Measurements from ENCODE around the gene RELN.

RELN gene

GRCh38 chr7:103921692-103922091, 67.8 kb downstream of the RELN start:
- no peak for ATAC-seq
- TF ChIP-seq OSR1 (CRISPR knock-in tag; IDR thresholded peaks at IDR 0.05): no peak
- TF ChIP-seq RARB (CRISPR knock-in tag; IDR thresholded peaks at IDR 0.05): no peak
- TF ChIP-seq TOX (CRISPR knock-in tag; IDR thresholded peaks at IDR 0.05; ENCODE audit: borderline replicate concordance): no peak
- no peak for TF ChIP-seq CSRNP3 (CRISPR knock-in tag; IDR thresholded peaks at IDR 0.05)
- no peak for TF ChIP-seq PPARA (CRISPR knock-in tag; IDR thresholded peaks at IDR 0.05; ENCODE audit: borderline replicate concordance)
- no peak for TF ChIP-seq ARNTL (CRISPR knock-in tag; IDR thresholded peaks at IDR 0.05; ENCODE audit: borderline replicate concordance, low read depth)
- no peak for TF ChIP-seq ZC3H10 (CRISPR knock-in tag; IDR thresholded peaks at IDR 0.05)
- TF ChIP-seq, protein P1, sequence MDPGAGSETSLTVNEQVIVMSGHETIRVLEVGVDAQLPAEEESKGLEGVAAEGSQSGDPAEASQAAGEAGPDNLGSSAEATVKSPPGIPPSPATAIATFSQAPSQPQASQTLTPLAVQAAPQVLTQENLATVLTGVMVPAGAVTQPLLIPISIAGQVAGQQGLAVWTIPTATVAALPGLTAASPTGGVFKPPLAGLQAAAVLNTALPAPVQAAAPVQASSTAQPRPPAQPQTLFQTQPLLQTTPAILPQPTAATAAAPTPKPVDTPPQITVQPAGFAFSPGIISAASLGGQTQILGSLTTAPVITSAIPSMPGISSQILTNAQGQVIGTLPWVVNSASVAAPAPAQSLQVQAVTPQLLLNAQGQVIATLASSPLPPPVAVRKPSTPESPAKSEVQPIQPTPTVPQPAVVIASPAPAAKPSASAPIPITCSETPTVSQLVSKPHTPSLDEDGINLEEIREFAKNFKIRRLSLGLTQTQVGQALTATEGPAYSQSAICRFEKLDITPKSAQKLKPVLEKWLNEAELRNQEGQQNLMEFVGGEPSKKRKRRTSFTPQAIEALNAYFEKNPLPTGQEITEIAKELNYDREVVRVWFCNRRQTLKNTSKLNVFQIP (CRISPR knock-in tag; IDR thresholded peaks at IDR 0.05; ENCODE audit: borderline replicate concordance, low read depth): no peak
- no peak for TF ChIP-seq TCF4 (CRISPR knock-in tag; IDR thresholded peaks at IDR 0.05; ENCODE audit: borderline replicate concordance)
- TF ChIP-seq, protein P2, sequence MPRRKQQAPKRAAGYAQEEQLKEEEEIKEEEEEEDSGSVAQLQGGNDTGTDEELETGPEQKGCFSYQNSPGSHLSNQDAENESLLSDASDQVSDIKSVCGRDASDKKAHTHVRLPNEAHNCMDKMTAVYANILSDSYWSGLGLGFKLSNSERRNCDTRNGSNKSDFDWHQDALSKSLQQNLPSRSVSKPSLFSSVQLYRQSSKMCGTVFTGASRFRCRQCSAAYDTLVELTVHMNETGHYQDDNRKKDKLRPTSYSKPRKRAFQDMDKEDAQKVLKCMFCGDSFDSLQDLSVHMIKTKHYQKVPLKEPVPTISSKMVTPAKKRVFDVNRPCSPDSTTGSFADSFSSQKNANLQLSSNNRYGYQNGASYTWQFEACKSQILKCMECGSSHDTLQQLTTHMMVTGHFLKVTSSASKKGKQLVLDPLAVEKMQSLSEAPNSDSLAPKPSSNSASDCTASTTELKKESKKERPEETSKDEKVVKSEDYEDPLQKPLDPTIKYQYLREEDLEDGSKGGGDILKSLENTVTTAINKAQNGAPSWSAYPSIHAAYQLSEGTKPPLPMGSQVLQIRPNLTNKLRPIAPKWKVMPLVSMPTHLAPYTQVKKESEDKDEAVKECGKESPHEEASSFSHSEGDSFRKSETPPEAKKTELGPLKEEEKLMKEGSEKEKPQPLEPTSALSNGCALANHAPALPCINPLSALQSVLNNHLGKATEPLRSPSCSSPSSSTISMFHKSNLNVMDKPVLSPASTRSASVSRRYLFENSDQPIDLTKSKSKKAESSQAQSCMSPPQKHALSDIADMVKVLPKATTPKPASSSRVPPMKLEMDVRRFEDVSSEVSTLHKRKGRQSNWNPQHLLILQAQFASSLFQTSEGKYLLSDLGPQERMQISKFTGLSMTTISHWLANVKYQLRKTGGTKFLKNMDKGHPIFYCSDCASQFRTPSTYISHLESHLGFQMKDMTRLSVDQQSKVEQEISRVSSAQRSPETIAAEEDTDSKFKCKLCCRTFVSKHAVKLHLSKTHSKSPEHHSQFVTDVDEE (CRISPR knock-in tag; IDR thresholded peaks at IDR 0.05): no peak
- TF ChIP-seq ZFP3 (CRISPR knock-in tag; IDR thresholded peaks at IDR 0.05): no peak
- no peak for TF ChIP-seq BACH2 (CRISPR knock-in tag; IDR thresholded peaks at IDR 0.05; ENCODE audit: borderline replicate concordance)
- TF ChIP-seq ISL1 (CRISPR knock-in tag; IDR thresholded peaks at IDR 0.05): no peak
- TF ChIP-seq ZFP30 (CRISPR knock-in tag; IDR thresholded peaks at IDR 0.05): no peak

DNA sequence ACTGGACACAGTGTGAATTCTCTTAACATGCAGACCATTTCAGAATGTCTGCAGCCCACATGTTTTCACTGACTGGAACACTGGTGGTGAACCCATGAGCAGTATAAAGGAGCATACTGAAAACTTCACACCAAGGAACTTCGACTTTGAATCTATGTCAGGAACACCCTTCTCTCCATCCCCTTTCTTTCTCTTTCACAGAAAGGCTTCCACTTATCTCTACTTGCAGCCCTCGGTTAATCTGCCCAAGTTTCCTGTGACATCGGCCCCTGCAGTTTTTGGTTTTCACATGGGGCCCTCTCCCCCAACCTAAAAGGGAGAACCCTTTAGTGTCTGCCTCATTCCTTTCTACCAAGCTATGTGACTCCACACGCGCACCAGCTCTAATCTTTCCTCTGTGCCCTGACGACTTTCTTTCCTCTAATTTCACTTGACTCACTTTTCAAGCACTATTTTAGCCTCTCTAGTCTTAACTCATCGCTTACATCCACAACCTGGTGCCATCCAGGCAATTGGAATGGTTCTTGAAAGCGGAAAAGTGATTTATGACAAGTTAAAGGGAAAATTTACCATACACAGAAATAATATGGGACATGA, 70.1 kb downstream of the RELN start:
- TF ChIP-seq ESRRG (CRISPR knock-in tag; IDR thresholded peaks at IDR 0.05): no peak
- ATAC-seq: no peak

DNA sequence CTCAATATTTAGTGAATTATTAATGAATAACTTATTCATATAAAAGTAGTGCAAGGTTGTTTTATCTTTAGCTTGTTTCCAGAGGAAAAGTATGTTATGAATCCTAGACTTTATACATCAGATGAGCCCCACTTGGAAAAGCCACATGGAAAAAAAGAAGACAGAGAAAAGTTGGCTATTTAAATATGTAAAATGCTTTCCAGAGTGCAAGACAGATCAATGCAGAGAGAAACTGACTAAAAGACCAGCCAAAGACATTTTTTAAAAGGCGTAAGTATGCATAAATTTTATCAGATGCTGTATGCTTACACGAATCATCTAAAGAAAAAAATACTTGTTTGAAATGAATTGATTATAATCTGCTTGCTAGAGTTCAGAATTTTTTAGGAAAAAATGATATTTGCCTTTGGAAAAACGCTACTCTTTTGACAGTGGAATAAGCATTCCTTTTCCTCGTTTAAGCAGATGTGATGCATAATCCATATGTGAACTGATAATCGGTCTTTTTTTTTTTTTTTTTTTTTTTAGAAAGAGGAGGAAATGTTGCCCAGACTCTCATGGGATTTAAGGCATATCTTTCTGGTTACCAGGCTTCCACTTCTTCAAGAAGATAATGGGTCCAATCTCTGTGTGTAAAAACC, 70.7 kb downstream of the RELN start:
- TF ChIP-seq CSRNP3 (CRISPR knock-in tag; IDR thresholded peaks at IDR 0.05) (no peak), ISL1 (CRISPR knock-in tag; IDR thresholded peaks at IDR 0.05) (no peak), TOX (CRISPR knock-in tag; IDR thresholded peaks at IDR 0.05; ENCODE audit: borderline replicate concordance) (no peak), PATZ1 (CRISPR knock-in tag; IDR thresholded peaks at IDR 0.05; ENCODE audit: borderline replicate concordance) (no peak), ZC3H10 (CRISPR knock-in tag; IDR thresholded peaks at IDR 0.05) (no peak)
- TF ChIP-seq, protein P1 (CRISPR knock-in tag; IDR thresholded peaks at IDR 0.05; ENCODE audit: borderline replicate concordance, low read depth): no peak
- ATAC-seq: no peak

Data from SK-N-SH treated with all-trans-retinoic acid at 6 μM for 48 hours (cell line).